Measurements from ENCODE around the gene DUSP14. TPM values are rescaled to one million over a fixed set of nuclear protein-coding genes. Genes with fewer than 3 reads are reported as not detected.

The DUSP14 gene
- total RNA-seq, 1 donor from 2014 or later: 12.0 TPM

DNA sequence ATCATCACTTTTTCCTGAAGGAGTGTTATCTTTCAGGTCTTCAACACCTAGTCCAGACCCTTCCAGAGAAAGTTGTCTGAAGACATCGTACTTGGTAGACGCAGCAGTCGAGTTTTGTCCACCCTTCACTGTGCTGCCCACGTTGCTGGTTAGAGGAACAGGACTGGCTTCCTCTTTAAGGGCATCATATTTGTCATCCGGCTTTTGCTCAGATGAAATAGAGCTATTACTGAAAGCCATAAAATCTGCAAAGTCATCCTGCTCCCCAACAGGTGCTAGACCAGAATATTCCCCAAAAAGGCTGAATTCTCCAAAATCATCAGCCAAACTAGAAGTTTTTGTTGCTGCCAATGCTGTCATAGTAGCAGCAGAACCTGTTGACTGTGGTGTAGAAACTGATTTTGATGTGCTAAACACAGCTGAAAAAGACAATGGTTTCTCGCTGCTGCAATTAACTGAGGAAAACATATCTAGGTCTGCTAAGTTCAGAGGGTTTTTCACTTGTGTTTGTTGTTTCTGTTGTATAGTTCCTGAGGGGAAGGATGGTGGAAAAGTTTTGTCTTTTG lies 63.8 kb downstream of the DUSP14 start:
- intact Hi-C loops (cut with micrococcal nuclease): no loop called here

DNA sequence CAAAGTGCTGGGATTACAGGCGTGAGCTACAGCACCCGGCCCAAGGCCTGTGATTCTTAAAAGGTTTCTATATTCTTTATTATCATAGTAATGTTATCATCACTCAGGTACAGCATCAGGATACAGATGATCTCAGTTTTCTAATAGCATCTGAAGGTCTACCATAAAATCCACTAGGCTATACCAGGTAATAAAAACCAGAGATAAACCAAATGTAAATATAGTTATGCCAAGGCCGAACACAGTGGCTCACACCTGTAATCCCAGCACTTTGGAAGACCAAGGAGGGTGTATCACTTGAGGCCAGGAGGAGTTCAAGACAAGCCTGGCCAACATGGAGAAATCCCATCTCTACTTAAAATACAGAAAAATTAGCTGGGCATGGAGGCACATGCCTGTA lies 65.7 kb downstream of the DUSP14 start:
- intact Hi-C loops (cut with micrococcal nuclease): no loop called here

DNA sequence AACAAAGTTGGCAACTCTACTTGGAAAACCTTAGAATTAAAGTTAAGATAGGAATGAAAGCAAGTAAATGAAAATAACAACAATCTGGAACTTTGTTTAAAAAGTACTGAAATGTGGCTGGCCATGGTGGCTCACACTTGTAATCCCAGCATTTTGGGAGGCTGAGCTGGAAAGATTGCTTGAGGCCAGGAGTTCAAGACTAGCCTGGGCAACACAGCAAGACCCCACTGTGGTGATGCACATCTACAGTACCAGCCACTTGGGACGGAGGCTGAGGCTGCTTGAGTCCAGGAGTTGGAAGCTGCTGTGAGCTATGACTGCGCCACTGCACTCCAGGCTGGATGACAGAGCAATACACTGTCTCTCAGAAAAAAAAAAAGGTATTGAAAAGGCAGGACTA lies 67.8 kb downstream of the DUSP14 start:
- intact Hi-C loops (cut with micrococcal nuclease): no loop called here

DNA sequence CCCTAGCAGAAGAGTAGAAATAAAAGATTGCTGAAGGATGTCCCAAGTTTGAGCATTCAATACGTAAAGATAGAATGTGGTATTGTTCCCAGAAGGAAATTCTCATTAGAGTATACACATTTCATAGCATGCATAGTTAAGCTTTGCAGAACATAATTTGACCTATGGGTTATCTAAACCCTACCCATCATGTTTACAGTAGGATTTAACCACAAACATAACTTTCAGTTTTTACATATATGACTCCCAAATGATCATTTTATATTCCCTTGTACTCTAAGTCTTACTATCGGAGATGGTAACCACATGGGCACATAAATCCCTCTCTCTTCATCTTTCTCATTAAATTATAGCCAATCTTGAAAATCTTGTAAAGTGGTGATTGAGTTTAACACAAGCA lies 68.6 kb downstream of the DUSP14 start:
- intact Hi-C loops (cut with micrococcal nuclease): no loop called here

DNA sequence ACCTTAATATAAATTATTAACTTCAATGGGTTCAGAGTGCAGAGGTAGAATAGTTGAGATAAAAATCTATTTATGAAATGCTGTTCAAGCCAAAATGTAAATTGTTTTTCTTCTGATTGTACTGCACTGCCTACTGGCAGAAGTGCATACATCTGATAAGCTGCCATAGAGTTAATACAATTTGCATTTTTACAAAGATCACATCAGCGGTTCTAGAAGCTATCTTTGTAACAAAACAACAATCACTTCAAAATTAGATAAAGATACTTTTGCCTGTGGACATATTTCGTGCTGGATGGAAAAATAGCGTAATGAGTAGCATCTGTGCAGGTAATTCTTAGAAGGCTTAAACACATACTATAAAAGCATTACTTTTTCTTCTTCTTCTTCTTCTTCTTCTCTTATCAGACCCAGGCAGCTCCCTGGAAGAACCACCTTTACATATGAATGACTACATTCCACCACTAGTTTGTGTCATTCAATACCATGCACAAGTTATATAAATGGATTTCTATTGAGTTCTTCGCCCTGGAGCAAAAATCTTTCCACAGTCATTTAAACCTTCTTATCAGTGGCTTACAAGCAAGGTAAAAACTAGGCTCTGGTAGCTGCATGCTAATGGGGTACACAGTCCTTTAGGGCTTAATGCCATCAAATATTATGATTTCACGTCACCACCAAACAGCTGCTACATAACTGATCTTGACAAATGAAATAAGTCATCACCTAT lies 72.5 kb downstream of the DUSP14 start:
- intact Hi-C loops (cut with micrococcal nuclease): no loop called here

Other genes starting within 250 kb of the DUSP14 start
- gene C17orf78, start 113.9 kb upstream of the DUSP14 start, total RNA-seq: not detected in 2 replicates
- 59.1 and 62.5 TPM in 2 replicates for gene ACACA, start 83.1 kb upstream of the DUSP14 start, total RNA-seq
- gene TADA2A, start 83.0 kb upstream of the DUSP14 start, total RNA-seq: 44.1 and 44.6 TPM in 2 replicates
- gene SYNRG, start 119.5 kb downstream of the DUSP14 start, total RNA-seq: 87.8 and 90.3 TPM in 2 replicates
- gene DDX52, start 153.6 kb downstream of the DUSP14 start, total RNA-seq: 33.9 and 35.0 TPM in 2 replicates